ENCODE results near the gene MCRIP1. TPM values are rescaled to one million over a fixed set of nuclear protein-coding genes. Genes with fewer than 3 reads are reported as not detected.

The MCRIP1 gene
- total and polyA plus RNA-seq, 2 of the 13 experiments (the other 11 are each of a cell fraction or from before 2014, with no cell fraction given): 79.7 to 84.9 TPM

DNA sequence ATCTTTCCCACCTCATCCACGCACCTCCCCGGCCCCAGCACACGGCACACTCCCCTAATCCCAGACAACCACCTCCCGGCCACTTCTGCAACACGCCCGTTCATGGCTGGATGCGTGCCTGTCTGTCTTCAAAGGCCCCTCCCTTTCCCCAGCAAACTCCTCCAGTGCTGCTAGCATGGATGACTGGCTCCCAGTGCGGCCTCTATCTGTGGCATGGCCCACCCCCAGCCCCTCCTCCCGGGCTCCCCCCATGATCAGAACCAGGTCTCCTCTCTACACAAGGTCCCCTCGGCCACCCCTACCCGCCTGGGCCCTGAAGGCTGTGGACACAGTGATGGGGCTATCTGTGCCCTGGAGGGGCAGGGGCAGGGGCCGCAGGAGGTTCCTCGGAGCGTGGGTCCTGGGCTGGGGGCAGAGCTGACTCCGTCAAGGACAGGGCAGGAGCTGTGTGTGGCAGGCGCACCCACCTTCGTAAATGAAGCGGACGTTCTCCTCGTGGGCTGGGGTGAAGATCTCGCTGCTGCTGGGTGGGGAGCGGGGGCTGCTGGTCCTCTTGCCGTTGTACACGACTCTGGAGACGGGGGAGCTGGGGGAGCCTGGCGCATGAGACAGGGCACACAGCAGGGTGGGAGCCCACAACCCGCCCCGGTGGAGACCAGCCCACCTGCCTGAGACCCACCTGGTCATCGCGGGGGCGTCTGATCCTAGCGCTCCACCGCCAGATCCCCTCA, 9.1 kb downstream of the MCRIP1 start:
- H3K27me3 ChIP-seq (ENCODE audit: control insufficient read depth in 1 of 2, insufficient read depth in 2 of 2, low read length in 2 of 2): no peaks in the 10 kb centered on the region; a peak in 2 of 5 replicates
- peaks cover 31% of the 10 kb centered on the region for H3K4me1 ChIP-seq (ENCODE audit: insufficient read depth, low read length)
- intact Hi-C loops (cut with micrococcal nuclease; ENCODE audit: unreplicated experiment) (loop anchor here (5.0 kb wide), 1 partner anchor 38 kb away; the partner anchor contains the start of gene P4HB), in situ Hi-C loops (cut with HindIII; ENCODE audit: extremely low pct_ligation_motif_present, low pct_unique_long_range_greater_than_20kb) (no loop called here)
- H3K27ac ChIP-seq (ENCODE audit: extremely low read length, insufficient read depth, low read length): no peak overlapping the region
- H2AFZ ChIP-seq (ENCODE audit: low read length): no peak overlapping the region
- FAIRE-seq (no peak), ATAC-seq (no peak), DNase-seq (ENCODE audit: low spot score) (no peak)
- no peak overlapping the region for H3K4me2 ChIP-seq (ENCODE audit: low read depth, low read length)
- peaks cover 3% of the 10 kb centered on the region for H3K79me2 ChIP-seq (ENCODE audit: insufficient read depth, low read length)
- POLR2A ChIA-PET: interaction anchor here (1.4 kb wide), 1 partner anchor 9 kb away, joined by 7 read pairs; the partner anchor contains the start of gene MCRIP1
- CTCF ChIA-PET (ENCODE audit: low intra/inter-chr PET ratio, low total read pairs): no interaction called here
- BruUV-seq (replicated peaks): no TSS peak
- H3K9ac ChIP-seq (ENCODE audit: insufficient read depth, low read depth, low read length): no peak overlapping the region
- H4K20me1 ChIP-seq (ENCODE audit: insufficient read depth, low read length): no peaks in the 10 kb centered on the region; the same call in 1 of the 2 replicates
- no peak overlapping the region for H3K4me3 ChIP-seq (replicated peaks in 1 of 3; ENCODE audit: insufficient read depth in 1 of 3, low read depth in 2 of 3, low read length in 3 of 3)
- H3K36me3 ChIP-seq (replicated peaks in 1 of 2; ENCODE audit: control insufficient read depth in 1 of 2, insufficient read depth in 2 of 2, low read length in 2 of 2): peaks cover 2 to 6% of the 10 kb centered on the region in 2 experiments; a peak in 2 of 5 replicates
- WGBS (ENCODE audit: low lambda C conversion rate): 93% methylated on average over 26 of the region's 33 CpGs
- H3K9me3 ChIP-seq (ENCODE audit: low read length): no peaks in the 10 kb centered on the region
- no peak for TF ChIP-seq POGZ (CRISPR knock-in tag; IDR thresholded peaks at IDR 0.05)
- no peak for TF ChIP-seq REXO4 (CRISPR knock-in tag; IDR thresholded peaks at IDR 0.05; ENCODE audit: borderline replicate concordance)
- no peak for TF ChIP-seq SUZ12 (IDR thresholded peaks at IDR 0.05; ENCODE audit: low read depth, low read length)
- TF ChIP-seq ZBTB42 (CRISPR knock-in tag; IDR thresholded peaks at IDR 0.05): no peak
- TF ChIP-seq, protein P1, sequence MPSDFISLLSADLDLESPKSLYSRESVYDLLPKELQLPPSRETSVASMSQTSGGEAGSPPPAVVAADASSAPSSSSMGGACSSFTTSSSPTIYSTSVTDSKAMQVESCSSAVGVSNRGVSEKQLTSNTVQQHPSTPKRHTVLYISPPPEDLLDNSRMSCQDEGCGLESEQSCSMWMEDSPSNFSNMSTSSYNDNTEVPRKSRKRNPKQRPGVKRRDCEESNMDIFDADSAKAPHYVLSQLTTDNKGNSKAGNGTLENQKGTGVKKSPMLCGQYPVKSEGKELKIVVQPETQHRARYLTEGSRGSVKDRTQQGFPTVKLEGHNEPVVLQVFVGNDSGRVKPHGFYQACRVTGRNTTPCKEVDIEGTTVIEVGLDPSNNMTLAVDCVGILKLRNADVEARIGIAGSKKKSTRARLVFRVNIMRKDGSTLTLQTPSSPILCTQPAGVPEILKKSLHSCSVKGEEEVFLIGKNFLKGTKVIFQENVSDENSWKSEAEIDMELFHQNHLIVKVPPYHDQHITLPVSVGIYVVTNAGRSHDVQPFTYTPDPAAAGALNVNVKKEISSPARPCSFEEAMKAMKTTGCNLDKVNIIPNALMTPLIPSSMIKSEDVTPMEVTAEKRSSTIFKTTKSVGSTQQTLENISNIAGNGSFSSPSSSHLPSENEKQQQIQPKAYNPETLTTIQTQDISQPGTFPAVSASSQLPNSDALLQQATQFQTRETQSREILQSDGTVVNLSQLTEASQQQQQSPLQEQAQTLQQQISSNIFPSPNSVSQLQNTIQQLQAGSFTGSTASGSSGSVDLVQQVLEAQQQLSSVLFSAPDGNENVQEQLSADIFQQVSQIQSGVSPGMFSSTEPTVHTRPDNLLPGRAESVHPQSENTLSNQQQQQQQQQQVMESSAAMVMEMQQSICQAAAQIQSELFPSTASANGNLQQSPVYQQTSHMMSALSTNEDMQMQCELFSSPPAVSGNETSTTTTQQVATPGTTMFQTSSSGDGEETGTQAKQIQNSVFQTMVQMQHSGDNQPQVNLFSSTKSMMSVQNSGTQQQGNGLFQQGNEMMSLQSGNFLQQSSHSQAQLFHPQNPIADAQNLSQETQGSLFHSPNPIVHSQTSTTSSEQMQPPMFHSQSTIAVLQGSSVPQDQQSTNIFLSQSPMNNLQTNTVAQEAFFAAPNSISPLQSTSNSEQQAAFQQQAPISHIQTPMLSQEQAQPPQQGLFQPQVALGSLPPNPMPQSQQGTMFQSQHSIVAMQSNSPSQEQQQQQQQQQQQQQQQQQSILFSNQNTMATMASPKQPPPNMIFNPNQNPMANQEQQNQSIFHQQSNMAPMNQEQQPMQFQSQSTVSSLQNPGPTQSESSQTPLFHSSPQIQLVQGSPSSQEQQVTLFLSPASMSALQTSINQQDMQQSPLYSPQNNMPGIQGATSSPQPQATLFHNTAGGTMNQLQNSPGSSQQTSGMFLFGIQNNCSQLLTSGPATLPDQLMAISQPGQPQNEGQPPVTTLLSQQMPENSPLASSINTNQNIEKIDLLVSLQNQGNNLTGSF (CRISPR knock-in tag; IDR thresholded peaks at IDR 0.05): no peak
- TF ChIP-seq, protein P2, sequence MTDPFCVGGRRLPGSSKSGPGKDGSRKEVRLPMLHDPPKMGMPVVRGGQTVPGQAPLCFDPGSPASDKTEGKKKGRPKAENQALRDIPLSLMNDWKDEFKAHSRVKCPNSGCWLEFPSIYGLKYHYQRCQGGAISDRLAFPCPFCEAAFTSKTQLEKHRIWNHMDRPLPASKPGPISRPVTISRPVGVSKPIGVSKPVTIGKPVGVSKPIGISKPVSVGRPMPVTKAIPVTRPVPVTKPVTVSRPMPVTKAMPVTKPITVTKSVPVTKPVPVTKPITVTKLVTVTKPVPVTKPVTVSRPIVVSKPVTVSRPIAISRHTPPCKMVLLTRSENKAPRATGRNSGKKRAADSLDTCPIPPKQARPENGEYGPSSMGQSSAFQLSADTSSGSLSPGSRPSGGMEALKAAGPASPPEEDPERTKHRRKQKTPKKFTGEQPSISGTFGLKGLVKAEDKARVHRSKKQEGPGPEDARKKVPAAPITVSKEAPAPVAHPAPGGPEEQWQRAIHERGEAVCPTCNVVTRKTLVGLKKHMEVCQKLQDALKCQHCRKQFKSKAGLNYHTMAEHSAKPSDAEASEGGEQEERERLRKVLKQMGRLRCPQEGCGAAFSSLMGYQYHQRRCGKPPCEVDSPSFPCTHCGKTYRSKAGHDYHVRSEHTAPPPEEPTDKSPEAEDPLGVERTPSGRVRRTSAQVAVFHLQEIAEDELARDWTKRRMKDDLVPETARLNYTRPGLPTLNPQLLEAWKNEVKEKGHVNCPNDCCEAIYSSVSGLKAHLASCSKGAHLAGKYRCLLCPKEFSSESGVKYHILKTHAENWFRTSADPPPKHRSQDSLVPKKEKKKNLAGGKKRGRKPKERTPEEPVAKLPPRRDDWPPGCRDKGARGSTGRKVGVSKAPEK (CRISPR knock-in tag; IDR thresholded peaks at IDR 0.05; ENCODE audit: borderline replicate concordance): no peak
- TF ChIP-seq SP4 (CRISPR knock-in tag; IDR thresholded peaks at IDR 0.05): no peak
- TF ChIP-seq ZBTB3 (CRISPR knock-in tag; IDR thresholded peaks at IDR 0.05; ENCODE audit: borderline replicate concordance, low read depth): no peak
- no peak for TF ChIP-seq ZNF383 (CRISPR knock-in tag; IDR thresholded peaks at IDR 0.05; ENCODE audit: borderline replicate concordance)
- TF ChIP-seq, protein P3, sequence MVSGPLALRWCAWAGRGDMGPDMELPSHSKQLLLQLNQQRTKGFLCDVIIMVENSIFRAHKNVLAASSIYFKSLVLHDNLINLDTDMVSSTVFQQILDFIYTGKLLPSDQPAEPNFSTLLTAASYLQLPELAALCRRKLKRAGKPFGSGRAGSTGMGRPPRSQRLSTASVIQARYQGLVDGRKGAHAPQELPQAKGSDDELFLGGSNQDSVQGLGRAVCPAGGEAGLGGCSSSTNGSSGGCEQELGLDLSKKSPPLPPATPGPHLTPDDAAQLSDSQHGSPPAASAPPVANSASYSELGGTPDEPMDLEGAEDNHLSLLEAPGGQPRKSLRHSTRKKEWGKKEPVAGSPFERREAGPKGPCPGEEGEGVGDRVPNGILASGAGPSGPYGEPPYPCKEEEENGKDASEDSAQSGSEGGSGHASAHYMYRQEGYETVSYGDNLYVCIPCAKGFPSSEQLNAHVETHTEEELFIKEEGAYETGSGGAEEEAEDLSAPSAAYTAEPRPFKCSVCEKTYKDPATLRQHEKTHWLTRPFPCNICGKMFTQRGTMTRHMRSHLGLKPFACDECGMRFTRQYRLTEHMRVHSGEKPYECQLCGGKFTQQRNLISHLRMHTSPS (CRISPR knock-in tag; IDR thresholded peaks at IDR 0.05; ENCODE audit: low read depth): no peak
